OCI-LY7 (cell line): ENCODE data around the gene LMOD1.

Source experiments
- EZH2phosphoT487 ChIP-seq: fragments of 200-600 bp; sonication (generic); IDR thresholded peaks from 2 replicates; pipeline ENCODE4 v1.6.1; 2018; ENCODE audit warnings: low read depth, borderline replicate concordance, mild to moderate bottlenecking, mixed run types, antibody characterized with exemption, low read length, moderate library complexity, mixed read lengths
- TF ChIP-seq, protein P1 (sequence below): fragments of 200-600 bp; sonication (generic); conservative IDR thresholded peaks from 2 replicates; pipeline ENCODE4 v1.5.1; 2014; ENCODE audit warnings: mild to moderate bottlenecking, antibody characterized with exemption, low read length, moderate library complexity, mixed read lengths

DNA sequence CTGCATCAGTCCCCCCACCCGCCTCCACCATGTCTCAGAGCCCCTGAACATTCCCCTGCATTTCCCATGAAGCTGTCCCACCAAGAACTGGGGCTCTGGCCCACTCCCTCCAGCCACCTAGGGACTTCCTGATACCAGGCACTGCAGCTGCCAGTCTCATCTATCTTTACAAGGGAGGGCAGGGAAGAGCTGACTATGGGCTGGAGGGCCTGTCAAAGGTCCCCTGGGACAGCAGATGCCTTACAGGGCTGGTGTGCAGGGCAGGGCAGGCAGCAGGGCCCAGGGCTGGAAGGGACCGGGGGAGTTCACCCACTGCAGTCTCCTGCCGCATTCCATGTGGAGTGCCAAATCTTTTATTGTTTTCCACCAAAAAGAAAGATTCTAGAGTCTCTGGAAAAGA is 40.0 kb downstream of the LMOD1 start:
- TF ChIP-seq, protein P1, sequence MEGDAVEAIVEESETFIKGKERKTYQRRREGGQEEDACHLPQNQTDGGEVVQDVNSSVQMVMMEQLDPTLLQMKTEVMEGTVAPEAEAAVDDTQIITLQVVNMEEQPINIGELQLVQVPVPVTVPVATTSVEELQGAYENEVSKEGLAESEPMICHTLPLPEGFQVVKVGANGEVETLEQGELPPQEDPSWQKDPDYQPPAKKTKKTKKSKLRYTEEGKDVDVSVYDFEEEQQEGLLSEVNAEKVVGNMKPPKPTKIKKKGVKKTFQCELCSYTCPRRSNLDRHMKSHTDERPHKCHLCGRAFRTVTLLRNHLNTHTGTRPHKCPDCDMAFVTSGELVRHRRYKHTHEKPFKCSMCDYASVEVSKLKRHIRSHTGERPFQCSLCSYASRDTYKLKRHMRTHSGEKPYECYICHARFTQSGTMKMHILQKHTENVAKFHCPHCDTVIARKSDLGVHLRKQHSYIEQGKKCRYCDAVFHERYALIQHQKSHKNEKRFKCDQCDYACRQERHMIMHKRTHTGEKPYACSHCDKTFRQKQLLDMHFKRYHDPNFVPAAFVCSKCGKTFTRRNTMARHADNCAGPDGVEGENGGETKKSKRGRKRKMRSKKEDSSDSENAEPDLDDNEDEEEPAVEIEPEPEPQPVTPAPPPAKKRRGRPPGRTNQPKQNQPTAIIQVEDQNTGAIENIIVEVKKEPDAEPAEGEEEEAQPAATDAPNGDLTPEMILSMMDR, result no peak
- TF ChIP-seq EZH2phosphoT487, result no peak
